HG02981 (cell line): ENCODE results near the gene ZNF598.
"Not testable (repeated sequence)": the region's sequence is repeated elsewhere in the genome, so short reads cannot be mapped to it uniquely, and the experiment has no call there.

Experiments used
- ATAC-seq: cut with Tn5 transposase; IDR thresholded peaks from one replicate; pipeline ENCODE4 v1.9.1; 2021; ENCODE audit warnings: mild to moderate bottlenecking, moderate library complexity; ENCODE audit not compliant: unreplicated experiment

Gene ZNF598

GRCh38 chr16:2040787-2041522 is 31.3 kb upstream of the ZNF598 start:
- no peak for ATAC-seq

- no peak for ATAC-seq
Measured at GRCh38 chr16:2040041-2040786, 30.6 kb upstream of the ZNF598 start.

GRCh38 chr16:2039274-2040031 is 29.8 kb upstream of the ZNF598 start:
- ATAC-seq: no peak

- ATAC-seq: no peak
Measured at GRCh38 chr16:2038382-2039231, 29.0 kb upstream of the ZNF598 start.

- no peak for ATAC-seq
Measured at GRCh38 chr16:2037647-2038381, 28.2 kb upstream of the ZNF598 start.

- ATAC-seq: no peak
Measured at GRCh38 chr16:2037115-2037514, 27.5 kb upstream of the ZNF598 start.

GRCh38 chr16:2036200-2036966 is 26.8 kb upstream of the ZNF598 start:
- no peak for ATAC-seq

GRCh38 chr16:2035431-2036199 is 26.0 kb upstream of the ZNF598 start:
- ATAC-seq: no peak

GRCh38 chr16:2034696-2035430 is 25.2 kb upstream of the ZNF598 start:
- no peak for ATAC-seq

- not testable (repeated sequence) for ATAC-seq
Measured at GRCh38 chr16:2033909-2034695, 24.5 kb upstream of the ZNF598 start.

- ATAC-seq: no peak
Measured at GRCh38 chr16:2033057-2033908, 23.7 kb upstream of the ZNF598 start.

- ATAC-seq: no peak
Measured at GRCh38 chr16:2032285-2033056, 22.9 kb upstream of the ZNF598 start.

- no peak for ATAC-seq
Measured at GRCh38 chr16:2031081-2031577, 21.5 kb upstream of the ZNF598 start.

GRCh38 chr16:2030036-2030435 is 20.4 kb upstream of the ZNF598 start:
- no peak for ATAC-seq

GRCh38 chr16:2029350-2029749 is 19.7 kb upstream of the ZNF598 start:
- no peak for ATAC-seq
